Thymus (tissue), 2 donors: ENCODE measurements around the gene KLHL17. TPM values are rescaled to one million over a fixed set of nuclear protein-coding genes. Genes with fewer than 3 reads are reported as not detected.

Source experiments
- polyA plus RNA-seq: library from polyadenylated mRNA; stranded (reverse); fragments of 200-250 nt; gene quantifications from one replicate; pipeline ENCODE4 v1.2.3, GENCODE V29; 2013
- total RNA-seq: library from RNA; stranded (reverse); fragments of 120-200 nt; gene quantifications from one replicate; pipeline ENCODE4 v1.2.4, GENCODE V29; 2013
- donor health status: healthy.

The KLHL17 gene
- total and polyA plus RNA-seq, 2 donors, result 7.4 to 34.5 TPM

Other genes starting within 250 kb of the KLHL17 start
- 0.38 TPM for gene SAMD11, start 36.7 kb upstream of the KLHL17 start, total RNA-seq
- gene SAMD11, start 36.7 kb upstream of the KLHL17 start, polyA plus RNA-seq, result 1.7 TPM
- gene NOC2L, start 1.3 kb upstream of the KLHL17 start, total RNA-seq, result 45.5 TPM
- gene NOC2L, start 1.3 kb upstream of the KLHL17 start, polyA plus RNA-seq, result 74.3 TPM
- gene PLEKHN1, start 5.9 kb downstream of the KLHL17 start, total RNA-seq, result 0.14 TPM
- gene PLEKHN1, start 5.9 kb downstream of the KLHL17 start, polyA plus RNA-seq, result 1.7 TPM
- gene PERM1, start 21.5 kb downstream of the KLHL17 start, total RNA-seq, result 0.05 TPM
- 0.59 TPM for gene PERM1, start 21.5 kb downstream of the KLHL17 start, polyA plus RNA-seq
- 61.3 TPM for gene HES4, start 39.5 kb downstream of the KLHL17 start, total RNA-seq
- gene HES4, start 39.5 kb downstream of the KLHL17 start, polyA plus RNA-seq, result 15.5 TPM
- 338 TPM for gene ISG15, start 52.9 kb downstream of the KLHL17 start, total RNA-seq
- gene ISG15, start 52.9 kb downstream of the KLHL17 start, polyA plus RNA-seq, result 285 TPM
- gene AGRN, start 59.5 kb downstream of the KLHL17 start, total RNA-seq, result 6.2 TPM
- 19.2 TPM for gene AGRN, start 59.5 kb downstream of the KLHL17 start, polyA plus RNA-seq
- 0.05 TPM for gene RNF223, start 113.7 kb downstream of the KLHL17 start, total RNA-seq
- gene RNF223, start 113.7 kb downstream of the KLHL17 start, polyA plus RNA-seq, result 0.37 TPM
- 5.0 TPM for gene C1orf159, start 155.5 kb downstream of the KLHL17 start, total RNA-seq
- gene C1orf159, start 155.5 kb downstream of the KLHL17 start, polyA plus RNA-seq, result 17.8 TPM
- gene TTLL10, start 213.3 kb downstream of the KLHL17 start, total RNA-seq, result 0.14 TPM
- gene TTLL10, start 213.3 kb downstream of the KLHL17 start, polyA plus RNA-seq, result 0.27 TPM
- 4.2 TPM for gene TNFRSF18, start 246.0 kb downstream of the KLHL17 start, total RNA-seq
- gene TNFRSF18, start 246.0 kb downstream of the KLHL17 start, polyA plus RNA-seq, result 29.9 TPM